GM19452 (cell line): Measurements from ENCODE around the gene NUBP2.

Experiments used
- ATAC-seq: cut with Tn5 transposase; IDR thresholded peaks from one replicate; pipeline ENCODE4 v1.9.1; 2021; ENCODE audit not compliant: unreplicated experiment

The NUBP2 gene

DNA sequence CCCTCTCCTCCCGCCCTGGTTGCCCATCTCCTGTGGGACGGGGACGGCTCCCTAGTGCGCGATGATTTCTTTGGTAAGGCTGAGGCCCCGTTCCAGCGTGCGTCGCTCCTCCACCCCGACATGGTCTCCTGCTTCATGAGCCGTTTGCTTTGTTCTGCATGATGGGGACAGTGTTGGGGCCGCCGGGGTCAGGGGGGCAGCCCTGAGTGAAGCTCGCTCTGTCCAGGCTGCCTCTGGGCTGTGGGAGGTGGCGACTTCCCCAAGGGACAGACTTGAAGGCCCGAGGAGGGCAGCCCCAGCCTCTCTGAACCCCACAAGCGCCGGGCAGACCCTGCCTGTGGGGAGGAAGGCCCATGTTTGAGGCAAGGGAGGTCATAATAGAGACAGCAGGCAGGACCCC lies 23.8 kb upstream of the NUBP2 start:
- ATAC-seq: no peak

- no peak for ATAC-seq
These were observed 23.2 kb upstream of the NUBP2 start for GRCh38 chr16:1759511-1759910.

GRCh38 chr16:1760911-1761310 lies 21.8 kb upstream of the NUBP2 start:
- no peak for ATAC-seq

DNA sequence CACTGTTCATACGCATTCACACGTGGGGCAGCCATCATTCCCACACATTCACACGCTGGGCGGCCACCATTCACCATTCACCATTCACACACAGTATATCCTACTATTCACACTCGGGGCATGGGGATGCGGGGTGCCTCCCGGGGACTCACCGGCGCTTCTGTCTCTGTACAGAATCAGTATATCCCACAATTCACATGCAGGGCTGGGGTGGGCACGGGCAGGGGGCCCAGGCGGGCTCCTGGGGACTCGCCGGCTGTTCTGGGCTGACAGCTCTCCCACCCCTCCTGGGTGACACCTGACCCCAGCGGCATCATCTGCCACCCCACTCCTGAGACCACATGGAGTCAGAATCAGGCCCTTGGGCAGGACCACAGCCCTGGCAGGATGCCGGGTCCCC lies 21.0 kb upstream of the NUBP2 start:
- ATAC-seq: no peak

DNA sequence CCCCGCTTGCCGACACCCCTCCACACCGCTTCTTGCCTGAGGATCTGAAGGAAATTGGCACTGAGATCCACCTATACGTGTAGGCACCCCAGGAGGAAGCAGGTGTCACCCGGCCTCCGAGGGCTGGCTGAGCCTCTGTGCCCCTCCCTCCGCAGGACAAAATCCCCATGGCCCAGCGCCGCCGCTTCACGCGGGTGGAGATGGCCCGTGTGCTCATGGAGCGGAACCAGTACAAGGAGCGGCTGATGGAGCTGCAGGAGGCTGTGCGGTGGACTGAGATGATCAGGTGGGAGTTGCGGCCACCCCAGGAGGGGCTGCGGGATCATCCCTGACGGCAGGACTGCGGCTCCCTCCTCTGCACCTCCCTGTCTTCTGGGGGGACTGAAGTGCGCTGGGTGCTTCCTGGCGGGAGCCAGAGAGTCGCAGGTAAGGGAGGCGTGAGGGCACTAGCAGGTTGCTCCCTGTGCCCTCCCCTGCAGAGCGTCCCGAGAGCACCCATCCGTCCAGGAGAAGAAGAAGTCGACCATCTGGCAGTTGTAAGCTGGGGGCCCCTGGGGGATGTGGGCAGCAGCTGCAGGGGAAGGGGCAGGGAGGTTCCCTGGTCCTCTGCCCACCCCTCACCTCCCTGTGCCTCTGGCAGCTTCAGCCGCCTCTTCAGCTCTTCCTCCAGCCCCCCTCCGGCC lies 20.4 kb upstream of the NUBP2 start:
- no peak for ATAC-seq

DNA sequence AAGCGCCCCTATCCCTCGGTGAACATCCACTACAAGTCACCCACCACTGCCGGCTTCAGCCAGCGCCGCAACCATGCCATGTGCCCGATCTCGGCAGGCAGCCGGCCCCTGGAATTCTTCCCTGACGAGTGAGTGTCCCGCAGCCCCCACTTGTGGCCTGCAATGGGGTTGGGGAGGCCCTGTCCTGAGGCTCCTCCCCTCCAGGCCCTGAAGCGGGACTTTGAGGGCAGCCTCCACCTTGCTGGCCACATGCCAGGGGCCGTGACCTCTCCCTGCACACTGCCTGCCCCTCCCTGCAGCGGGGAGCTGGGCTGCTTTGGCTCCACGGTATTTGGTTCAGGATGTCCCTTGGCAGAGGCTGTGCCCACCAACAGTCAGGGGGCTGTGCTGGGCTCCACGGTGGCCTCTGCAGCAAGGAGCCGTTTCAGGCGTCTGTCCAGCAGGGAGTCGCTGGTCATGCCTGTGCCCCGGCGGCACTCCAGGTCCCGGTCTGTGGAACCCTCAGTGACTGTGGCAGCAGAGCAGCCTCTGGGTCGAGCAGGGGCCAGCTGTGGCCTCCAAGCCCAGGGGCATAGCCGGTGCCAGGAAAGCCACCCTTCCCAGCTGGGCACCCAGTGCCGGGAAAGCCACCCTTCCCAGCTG lies 19.8 kb upstream of the NUBP2 start:
- ATAC-seq: no peak

- ATAC-seq: no peak
These were observed 18.9 kb upstream of the NUBP2 start for GRCh38 chr16:1763521-1764511.

GRCh38 chr16:1764971-1765370 lies 17.8 kb upstream of the NUBP2 start:
- no peak for ATAC-seq

GRCh38 chr16:1765826-1766225 lies 16.9 kb upstream of the NUBP2 start:
- ATAC-seq: no peak

DNA sequence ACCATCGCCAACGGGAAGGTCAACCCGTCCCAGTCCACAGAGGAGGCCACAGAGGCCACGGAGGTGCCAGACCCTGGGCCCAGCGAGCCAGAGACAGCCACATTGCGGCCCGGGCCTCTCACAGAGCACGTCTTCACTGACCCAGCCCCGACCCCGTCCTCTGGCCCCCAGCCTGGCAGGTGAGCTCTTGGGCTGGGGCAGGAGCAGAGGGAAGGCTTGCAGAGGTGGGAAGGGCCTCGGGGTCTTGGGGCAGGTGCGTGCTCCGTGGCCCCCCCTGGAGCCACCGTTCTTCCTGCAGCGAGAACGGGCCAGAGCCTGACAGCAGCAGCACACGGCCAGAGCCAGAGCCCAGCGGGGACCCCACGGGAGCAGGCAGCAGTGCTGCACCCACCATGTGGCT lies 16.5 kb upstream of the NUBP2 start:
- no peak for ATAC-seq

DNA sequence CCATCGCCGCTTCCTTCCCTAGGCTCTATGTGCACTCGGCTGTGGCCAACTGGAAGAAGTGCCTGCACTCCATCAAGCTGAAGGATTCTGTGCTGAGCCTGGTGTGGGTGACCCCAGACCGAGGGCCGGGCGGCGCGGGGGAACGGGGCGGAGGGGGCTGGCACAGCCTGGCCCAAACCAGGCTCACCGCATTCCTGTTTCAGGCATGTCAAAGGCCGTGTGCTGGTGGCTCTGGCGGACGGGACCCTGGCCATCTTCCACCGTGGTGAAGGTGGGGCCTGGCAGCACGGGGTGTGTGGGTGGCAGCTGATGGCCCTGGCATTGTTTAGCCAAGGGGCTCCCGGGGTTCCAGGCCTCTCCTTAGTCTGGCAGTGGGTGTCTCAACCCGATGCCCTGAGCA lies 16.1 kb upstream of the NUBP2 start:
- no peak for ATAC-seq

- no peak for ATAC-seq
These were observed 15.4 kb upstream of the NUBP2 start for GRCh38 chr16:1767116-1767994.

- ATAC-seq: no peak
These were observed 14.5 kb upstream of the NUBP2 start for GRCh38 chr16:1768061-1768766.

DNA sequence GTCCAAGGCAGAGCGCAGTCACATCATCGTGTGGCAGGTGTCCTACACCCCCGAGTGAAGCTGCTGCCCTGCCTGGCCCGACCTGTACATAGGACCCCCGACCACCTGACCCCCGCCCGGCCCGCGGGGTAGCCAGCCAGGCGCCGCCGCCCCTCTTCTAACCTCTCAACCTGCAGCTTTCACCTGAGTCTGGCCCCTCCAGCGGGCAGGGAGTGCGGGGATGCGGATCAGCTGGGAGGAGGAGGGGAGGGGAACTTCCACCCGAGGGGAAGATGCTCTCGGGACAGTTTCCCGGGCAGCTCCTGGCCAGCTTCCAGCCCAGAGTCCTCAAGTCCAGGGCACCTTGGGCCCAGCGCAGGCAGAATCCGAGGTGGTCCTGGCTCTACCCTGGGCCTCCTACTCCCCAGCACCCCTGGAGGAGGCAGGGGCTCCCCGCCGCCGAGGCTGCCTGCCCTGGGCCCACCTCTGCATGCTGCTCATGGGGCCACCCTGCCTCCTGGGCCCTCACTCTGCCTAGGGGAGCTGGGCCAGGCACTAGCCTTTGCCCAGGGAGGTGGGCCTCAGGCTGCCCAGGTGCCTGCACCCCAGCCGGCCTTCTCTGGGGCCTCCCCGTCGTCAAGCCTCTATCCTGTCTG lies 13.9 kb upstream of the NUBP2 start:
- no peak for ATAC-seq

DNA sequence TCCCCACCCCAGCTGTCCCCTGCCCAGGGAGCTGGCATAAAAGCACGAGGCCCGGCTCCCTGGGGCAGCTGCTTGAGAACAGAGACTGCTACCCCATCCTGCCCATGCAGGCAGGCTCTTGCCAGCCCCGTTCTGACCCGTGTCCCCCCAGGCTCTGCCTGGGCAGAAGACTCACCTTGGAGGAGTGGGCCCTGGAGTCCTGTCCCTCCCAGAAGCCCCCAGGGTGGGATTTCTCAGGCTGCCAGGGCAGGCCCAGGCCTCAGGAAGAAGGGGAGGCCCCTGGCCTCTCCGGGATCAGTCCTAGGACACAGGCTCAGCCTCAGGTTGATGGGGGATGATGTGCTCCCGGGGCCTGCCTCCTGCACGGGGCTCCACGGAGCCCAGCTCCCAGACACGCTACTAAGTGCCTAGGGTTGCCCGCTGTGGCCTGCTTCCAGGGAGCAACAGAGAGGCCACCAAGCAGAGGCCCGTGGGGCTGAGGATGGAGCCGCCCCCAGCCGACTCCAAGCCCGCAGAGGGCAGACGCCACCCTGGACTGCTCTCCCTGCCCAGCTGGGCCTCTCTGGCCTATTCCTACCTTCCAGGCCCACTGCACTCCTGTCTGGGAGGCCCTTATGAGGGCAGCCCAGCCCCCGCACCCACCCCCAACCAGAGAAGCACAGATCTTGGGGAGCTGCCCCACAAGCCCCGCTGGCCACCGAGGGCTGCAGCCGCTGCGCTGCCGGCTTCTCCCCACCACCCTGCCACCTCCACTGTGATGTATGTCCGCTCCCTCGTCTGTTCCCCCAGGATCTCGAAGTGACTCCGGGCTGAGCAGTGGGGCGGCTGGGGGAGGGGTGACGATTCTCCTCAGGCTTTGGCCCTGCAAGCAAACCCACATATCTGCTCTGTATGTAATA lies 13.1 kb upstream of the NUBP2 start:
- no peak for ATAC-seq

GRCh38 chr16:1770328-1771187 lies 12.2 kb upstream of the NUBP2 start:
- no peak for ATAC-seq

GRCh38 chr16:1771188-1771863 lies 11.4 kb upstream of the NUBP2 start, which contains the start of gene NME3:
Gene NME3 (minus strand): TSS chr16:1771543. CDS start chr16:1771534, 9 bp downstream.
- ATAC-seq: no peak
